SU-DHL-6 (cell line): ENCODE data around the gene PITPNC1.

Source experiments
- H2AFZ ChIP-seq: fragments of 200-600 bp; sonication (generic); 2 replicates; pipeline ENCODE4 v1.6.1; 2014; ENCODE audit warnings: low read depth, mild to moderate bottlenecking, moderate library complexity, mixed read lengths, antibody characterized with exemption, low read length; ENCODE audit not compliant: severe bottlenecking
- H3F3A ChIP-seq: fragments of 200-600 bp; shearing (Covaris generic); 2 replicates; pipeline ENCODE4 v1.6.0; 2016; ENCODE audit warnings: antibody characterized with exemption, mild to moderate bottlenecking; ENCODE audit not compliant: insufficient read depth
- H3K27ac ChIP-seq: fragments of 200-600 bp; sonication (generic); 2 replicates; pipeline ENCODE4 v1.5.1; 2016; ENCODE audit warnings: low read depth, mild to moderate bottlenecking, low read length, moderate library complexity, mixed read lengths
- H3K27me3 ChIP-seq: fragments of 200-600 bp; sonication (generic), shearing (Covaris generic); 2 replicates; pipeline ENCODE4 v1.6.0; 2014; ENCODE audit warnings: mild to moderate bottlenecking, low read length
- H3K36me3 ChIP-seq: fragments of 200-600 bp; sonication (generic); 2 replicates; pipeline ENCODE4 v1.6.1; 2014; ENCODE audit warnings: mild to moderate bottlenecking, low read length, mixed read lengths
- H3K4me2 ChIP-seq: fragments of 300-600, 200-600 bp; shearing (Covaris generic), sonication (generic); 2 replicates; pipeline ENCODE4 v1.6.0; 2014; ENCODE audit warnings: low read length, low read depth, mild to moderate bottlenecking; ENCODE audit not compliant: poor library complexity, severe bottlenecking
- H3K4me3 ChIP-seq: fragments of 200-600 bp; sonication (generic); 2 replicates; pipeline ENCODE4 v1.5.1; 2014; ENCODE audit warnings: antibody characterized with exemption, low read length, mild to moderate bottlenecking, mixed read lengths; ENCODE audit not compliant: insufficient read depth, poor library complexity, severe bottlenecking
- H3K79me2 ChIP-seq: fragments of 200-600 bp; sonication (generic); 2 replicates; pipeline ENCODE4 v1.6.1; 2014; ENCODE audit warnings: mild to moderate bottlenecking, low read length, moderate library complexity; ENCODE audit not compliant: insufficient read depth
- H3K9ac ChIP-seq: fragments of 200-600 bp; sonication (generic); 2 replicates; pipeline ENCODE4 v1.7.0; 2014; ENCODE audit warnings: mild to moderate bottlenecking, low read length
- H3K9me2 ChIP-seq: fragments of 200-600 bp; sonication (generic); replicated peaks from 2 replicates; pipeline ENCODE4 v1.6.1; 2014; ENCODE audit warnings: low read length; ENCODE audit not compliant: insufficient read depth
- H3K9me3 ChIP-seq: fragments of 200-600 bp; sonication (generic); 2 replicates; pipeline ENCODE4 v1.6.1; 2014; ENCODE audit warnings: low read length, mixed read lengths; ENCODE audit not compliant: insufficient read depth
- H4K20me1 ChIP-seq: fragments of 200-600 bp; sonication (generic); 2 replicates; pipeline ENCODE4 v1.6.1; 2014; ENCODE audit warnings: low read depth, mild to moderate bottlenecking, antibody characterized with exemption, low read length, moderate library complexity, mixed read lengths
- EZH2phosphoT487 ChIP-seq: fragments of 200-600 bp; sonication (generic), shearing (Covaris generic); conservative IDR thresholded peaks from 2 replicates; pipeline ENCODE4 v1.6.1; 2018; ENCODE audit warnings: mild to moderate bottlenecking, antibody characterized with exemption, low read length, moderate library complexity, mixed read lengths
- TF ChIP-seq, protein P1 (sequence below): fragments of 200-600 bp; sonication (generic); IDR thresholded peaks from one replicate; pipeline ENCODE4 v1.5.1; 2017; ENCODE audit warnings: antibody characterized with exemption, mild to moderate bottlenecking, low read length, moderate library complexity; ENCODE audit not compliant: insufficient read depth, poor library complexity, severe bottlenecking

The PITPNC1 gene

DNA sequence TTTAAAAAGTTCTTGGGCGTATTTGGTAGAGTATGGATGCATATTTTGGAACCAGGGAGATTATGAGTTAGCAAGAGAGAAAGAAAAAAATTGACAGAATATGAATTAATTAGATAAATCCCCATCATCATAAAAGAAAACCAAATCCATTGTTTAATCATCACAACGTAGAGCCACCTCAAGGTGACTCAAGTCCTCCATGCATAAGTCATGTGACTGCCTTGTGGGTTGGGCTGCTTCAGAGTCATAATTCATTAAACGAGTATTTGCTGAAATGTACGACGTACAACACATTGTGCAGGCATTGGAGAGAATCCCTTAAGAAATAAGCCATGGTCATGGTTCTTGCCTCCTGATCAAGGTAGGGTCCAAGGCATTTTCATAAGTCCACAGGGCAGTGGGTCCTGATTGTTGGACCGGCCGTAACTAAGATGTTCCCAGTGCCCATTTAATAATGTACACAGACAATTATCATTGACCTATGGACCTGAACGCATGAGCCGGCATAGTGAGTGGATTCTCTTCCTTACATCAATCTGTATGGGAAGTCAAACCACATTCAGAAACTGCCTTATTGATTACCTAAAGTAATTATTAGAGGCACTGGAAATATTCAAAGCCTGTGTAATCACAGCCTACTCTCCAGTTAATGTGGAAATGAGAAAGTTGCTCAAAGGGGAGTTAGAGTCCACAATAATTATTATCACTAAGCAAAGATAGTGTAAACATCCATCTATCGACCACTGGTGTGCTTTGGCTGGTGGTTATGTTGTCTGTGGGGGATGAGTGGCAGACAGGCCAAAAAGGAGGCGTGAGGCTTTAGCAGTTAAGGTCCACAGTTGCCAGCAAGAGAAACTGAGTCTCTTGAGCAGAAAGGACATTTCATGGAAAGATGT is 165.4 kb downstream of the PITPNC1 start:
- Histone ChIP-seq H3K9me2 (no peaks in the 10 kb centered on the region), H2AFZ (no peak overlapping the region), H3K4me2 (no peak overlapping the region), H3K9me3 (no peaks in the 10 kb centered on the region), H3K36me3 (no peaks in the 10 kb centered on the region), H4K20me1 (no peaks in the 10 kb centered on the region), H3K27ac (no peak overlapping the region), H3K9ac (no peak overlapping the region), H3K27me3 (no peaks in the 10 kb centered on the region), H3F3A (no peaks in the 10 kb centered on the region), H3K4me3 (no peak overlapping the region), H3K79me2 (no peaks in the 10 kb centered on the region)
- TF ChIP-seq, protein P1, sequence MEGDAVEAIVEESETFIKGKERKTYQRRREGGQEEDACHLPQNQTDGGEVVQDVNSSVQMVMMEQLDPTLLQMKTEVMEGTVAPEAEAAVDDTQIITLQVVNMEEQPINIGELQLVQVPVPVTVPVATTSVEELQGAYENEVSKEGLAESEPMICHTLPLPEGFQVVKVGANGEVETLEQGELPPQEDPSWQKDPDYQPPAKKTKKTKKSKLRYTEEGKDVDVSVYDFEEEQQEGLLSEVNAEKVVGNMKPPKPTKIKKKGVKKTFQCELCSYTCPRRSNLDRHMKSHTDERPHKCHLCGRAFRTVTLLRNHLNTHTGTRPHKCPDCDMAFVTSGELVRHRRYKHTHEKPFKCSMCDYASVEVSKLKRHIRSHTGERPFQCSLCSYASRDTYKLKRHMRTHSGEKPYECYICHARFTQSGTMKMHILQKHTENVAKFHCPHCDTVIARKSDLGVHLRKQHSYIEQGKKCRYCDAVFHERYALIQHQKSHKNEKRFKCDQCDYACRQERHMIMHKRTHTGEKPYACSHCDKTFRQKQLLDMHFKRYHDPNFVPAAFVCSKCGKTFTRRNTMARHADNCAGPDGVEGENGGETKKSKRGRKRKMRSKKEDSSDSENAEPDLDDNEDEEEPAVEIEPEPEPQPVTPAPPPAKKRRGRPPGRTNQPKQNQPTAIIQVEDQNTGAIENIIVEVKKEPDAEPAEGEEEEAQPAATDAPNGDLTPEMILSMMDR: no peak
- no peak for TF ChIP-seq EZH2phosphoT487

DNA sequence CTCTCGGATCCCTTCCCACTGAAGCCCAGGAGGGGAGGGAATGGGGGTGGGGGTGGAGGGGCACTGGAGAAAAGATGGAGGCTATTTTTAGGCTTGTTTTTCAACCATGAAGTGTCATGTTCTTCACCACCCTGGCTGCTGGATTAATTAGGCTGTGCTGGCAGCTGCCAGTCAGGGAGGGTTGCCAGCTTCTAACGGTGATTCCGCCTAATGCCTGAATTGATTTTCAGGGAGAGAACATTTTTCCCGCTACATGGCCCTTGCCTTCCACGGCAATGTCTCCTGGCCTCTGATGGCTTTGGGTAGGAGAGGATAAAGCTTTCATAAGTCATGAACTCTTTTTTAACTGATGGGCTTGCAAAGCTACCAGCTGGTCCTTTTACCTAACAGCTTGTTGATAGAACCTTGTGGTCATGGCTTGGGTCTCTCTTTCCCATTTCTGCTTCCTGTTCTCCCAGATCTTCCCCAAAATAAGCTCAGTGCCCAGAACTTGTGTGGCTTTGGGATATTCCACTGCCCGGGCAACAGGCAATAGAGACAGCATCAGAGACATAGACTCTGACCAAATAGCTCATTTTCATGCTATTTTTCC is 167.4 kb downstream of the PITPNC1 start:
- H3K9me2 ChIP-seq: no peaks in the 10 kb centered on the region
- no peaks in the 10 kb centered on the region for H3K79me2 ChIP-seq
- H3K4me3 ChIP-seq: no peak overlapping the region
- H3F3A ChIP-seq: no peaks in the 10 kb centered on the region
- no peak for TF ChIP-seq EZH2phosphoT487
- TF ChIP-seq, protein P1: no peak
- no peak overlapping the region for H3K9ac ChIP-seq
- H4K20me1 ChIP-seq: no peaks in the 10 kb centered on the region
- H3K9me3 ChIP-seq: no peaks in the 10 kb centered on the region
- H3K27me3 ChIP-seq: no peaks in the 10 kb centered on the region
- H3K4me2 ChIP-seq: no peak overlapping the region
- H3K36me3 ChIP-seq: no peaks in the 10 kb centered on the region
- H3K27ac ChIP-seq: no peak overlapping the region
- no peak overlapping the region for H2AFZ ChIP-seq

DNA sequence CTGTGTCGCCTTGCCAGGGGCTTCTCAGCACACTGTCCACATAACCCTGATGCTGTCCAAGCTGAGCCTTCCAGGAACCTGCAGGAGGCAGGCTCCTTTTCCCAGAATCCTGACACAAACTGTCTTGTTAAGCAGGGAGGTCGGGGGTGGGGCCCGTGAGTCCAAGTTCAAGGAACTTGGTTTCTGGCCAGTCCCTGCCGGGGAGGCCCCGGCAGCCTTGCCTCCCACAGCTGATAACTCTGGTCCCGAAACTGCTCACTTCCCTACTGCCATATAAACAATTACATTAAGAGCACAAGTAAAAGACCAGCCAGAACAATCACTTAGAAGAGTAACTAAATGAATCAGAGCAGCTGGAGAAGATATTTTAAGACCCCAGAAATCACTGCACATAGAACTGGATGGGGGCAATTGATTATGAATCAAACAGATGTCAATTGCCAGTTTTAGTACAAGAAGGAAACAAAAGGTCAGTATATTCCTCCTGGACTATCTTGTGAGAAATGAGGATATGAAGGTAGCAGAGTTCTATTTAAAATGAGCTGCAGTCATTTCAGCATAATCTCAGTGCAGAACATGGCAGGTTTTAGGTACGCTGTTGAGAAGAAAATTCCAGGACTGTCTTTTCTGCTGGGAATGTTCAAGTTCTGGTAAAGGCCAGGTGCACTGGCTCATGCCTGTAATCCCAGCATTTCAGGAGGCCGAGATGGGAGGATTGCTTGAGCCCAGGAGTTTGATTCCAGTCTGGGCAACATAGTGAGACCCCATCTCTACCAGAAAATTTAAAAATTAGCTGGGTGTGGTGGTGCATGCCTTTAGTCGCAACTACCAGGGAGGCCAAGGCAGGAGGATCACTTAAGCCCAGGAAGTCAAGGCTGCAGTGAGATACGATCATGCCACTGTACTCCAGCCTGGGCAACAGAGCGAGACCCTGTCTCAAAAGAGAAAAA is 169.8 kb downstream of the PITPNC1 start:
- Histone ChIP-seq H3K9me2 (no peaks in the 10 kb centered on the region), H2AFZ (no peak overlapping the region), H3K4me3 (no peak overlapping the region), H3K4me2 (no peak overlapping the region), H3K27ac (no peak overlapping the region), H3K9me3 (no peaks in the 10 kb centered on the region), H3K9ac (no peak overlapping the region), H3K36me3 (no peaks in the 10 kb centered on the region), H4K20me1 (no peaks in the 10 kb centered on the region), H3K79me2 (no peaks in the 10 kb centered on the region), H3F3A (no peaks in the 10 kb centered on the region), H3K27me3 (no peaks in the 10 kb centered on the region)
- TF ChIP-seq EZH2phosphoT487: no peak
- TF ChIP-seq, protein P1: no peak
